Measurements from ENCODE around the gene C10orf67.

The C10orf67 gene

GRCh38 chr10:23195846-23196600, 148.6 kb downstream of the C10orf67 start:
- no peak for DNase-seq

GRCh38 chr10:23194966-23195845, 149.4 kb downstream of the C10orf67 start:
- DNase-seq, result no peak

GRCh38 chr10:23194471-23194965, 150.1 kb downstream of the C10orf67 start:
- no peak for DNase-seq

- no peak for DNase-seq
Measured at GRCh38 chr10:23193435-23194074, 151.0 kb downstream of the C10orf67 start.

- no peak for DNase-seq
Measured at GRCh38 chr10:23192712-23193434, 151.7 kb downstream of the C10orf67 start.

- no peak for DNase-seq
Measured at GRCh38 chr10:23191764-23192711, 152.6 kb downstream of the C10orf67 start, which contains the start of gene PTF1A. Gene PTF1A (plus strand): TSS chr10:23192312. CDS start chr10:23192531, 219 bp downstream.

GRCh38 chr10:23190872-23191763, 153.5 kb downstream of the C10orf67 start:
- DNase-seq, result no peak

- DNase-seq, result no peak
Measured at GRCh38 chr10:23189024-23189423, 155.6 kb downstream of the C10orf67 start.

- no peak for DNase-seq
Measured at GRCh38 chr10:23187155-23187554, 157.4 kb downstream of the C10orf67 start.

- no peak for DNase-seq
Measured at GRCh38 chr10:23186697-23187096, 157.9 kb downstream of the C10orf67 start.

- no peak for DNase-seq
Measured at GRCh38 chr10:23186178-23186577, 158.4 kb downstream of the C10orf67 start.

GRCh38 chr10:23174977-23175512, 169.6 kb downstream of the C10orf67 start:
- DNase-seq, result no peak

- DNase-seq, result no peak
Measured at GRCh38 chr10:23174074-23174976, 170.3 kb downstream of the C10orf67 start.

GRCh38 chr10:23173214-23174073, 171.2 kb downstream of the C10orf67 start:
- no peak for DNase-seq

GRCh38 chr10:23172429-23173213, 172.0 kb downstream of the C10orf67 start:
- no peak for DNase-seq

GRCh38 chr10:23171232-23171876, 173.2 kb downstream of the C10orf67 start:
- DNase-seq, result peak in 1 of 2 donors; percentile 2

All from inflammatory macrophage (primary cell).